ENCODE results near the gene P4HA2.

- no peak for TF ChIP-seq POLR2A (IDR thresholded peaks at IDR 0.05)
- TF ChIP-seq CTCF (IDR thresholded peaks at IDR 0.05), result no peak
- no peak for TF ChIP-seq POLR2AphosphoS5 (IDR thresholded peaks at IDR 0.05)
Observed at GRCh38 chr5:132203916-132204315, 23.7 kb downstream of the P4HA2 start.
